AG08395 (cell line): Measurements from ENCODE around the gene STAMBPL1.
"Not testable (repeated sequence)": the region's sequence is repeated elsewhere in the genome, so short reads cannot be mapped to it uniquely, and the experiment has no call there.

Experiments
- DNase-seq: peaks from one replicate; pipeline ENCODE4 v3.0.0; 2012; ENCODE audit warnings: mixed read lengths, low spot score

STAMBPL1 gene

GRCh38 chr10:88920986-88921593, 41.0 kb downstream of the STAMBPL1 start:
- no peak for DNase-seq

- DNase-seq, result no peak
These were observed 42.0 kb downstream of the STAMBPL1 start for GRCh38 chr10:88922041-88922440.

- no peak for DNase-seq
These were observed 43.5 kb downstream of the STAMBPL1 start for GRCh38 chr10:88923520-88923919.

- peak; percentile 68 for DNase-seq
These were observed 46.7 kb downstream of the STAMBPL1 start for GRCh38 chr10:88926566-88927415.

GRCh38 chr10:88927416-88927690, 47.3 kb downstream of the STAMBPL1 start:
- no peak for DNase-seq

- no peak for DNase-seq
These were observed 48.2 kb downstream of the STAMBPL1 start for GRCh38 chr10:88928254-88928653.

GRCh38 chr10:88931548-88931947, 51.5 kb downstream of the STAMBPL1 start:
- no peak for DNase-seq

- not testable (repeated sequence) for DNase-seq
These were observed 52.0 kb downstream of the STAMBPL1 start for GRCh38 chr10:88932029-88932428.

- DNase-seq, result peak; percentile 85
These were observed 52.7 kb downstream of the STAMBPL1 start for GRCh38 chr10:88932539-88933256.

- DNase-seq, result no peak
These were observed 53.5 kb downstream of the STAMBPL1 start for GRCh38 chr10:88933564-88933963.

- DNase-seq, result peak; percentile 67
These were observed 55.0 kb downstream of the STAMBPL1 start for GRCh38 chr10:88934900-88935672.

GRCh38 chr10:88936656-88937055, 56.6 kb downstream of the STAMBPL1 start:
- no peak for DNase-seq

GRCh38 chr10:88938039-88938438, 58.0 kb downstream of the STAMBPL1 start:
- DNase-seq, result no peak

- DNase-seq, result no peak
These were observed 58.9 kb downstream of the STAMBPL1 start for GRCh38 chr10:88938938-88939337.

GRCh38 chr10:88941026-88941425, 61.0 kb downstream of the STAMBPL1 start:
- no peak for DNase-seq

- DNase-seq, result no peak
These were observed 63.7 kb downstream of the STAMBPL1 start for GRCh38 chr10:88943778-88944177.

GRCh38 chr10:88944813-88945212, 64.8 kb downstream of the STAMBPL1 start:
- DNase-seq, result no peak

- no peak for DNase-seq
These were observed 66.2 kb downstream of the STAMBPL1 start for GRCh38 chr10:88946200-88946599.

- no peak for DNase-seq
These were observed 67.0 kb downstream of the STAMBPL1 start for GRCh38 chr10:88946965-88947590.

GRCh38 chr10:88949051-88949450, 69.0 kb downstream of the STAMBPL1 start:
- no peak for DNase-seq

- no peak for DNase-seq
These were observed 70.1 kb downstream of the STAMBPL1 start for GRCh38 chr10:88949912-88950837.
